ENCODE results near the gene SLC1A4.

- no peak for TF ChIP-seq EZH2 (IDR thresholded peaks at IDR 0.05)
- no peak for TF ChIP-seq POLR2AphosphoS5 (IDR thresholded peaks at IDR 0.05; ENCODE audit: borderline replicate concordance, low read depth, low read length)
- TF ChIP-seq FOXP2 (optimal IDR thresholded peaks at IDR 0.05; ENCODE audit: control extremely low read depth, extremely low read length, insufficient read depth): no peak
These were observed 3.0 kb downstream of the SLC1A4 start for GRCh38 chr2:64992218-64992617.

Measured in SK-N-MC (cell line).